Testis (tissue), 3 donors: Measurements from ENCODE around the gene NCKAP5. TPM values are rescaled to one million over a fixed set of nuclear protein-coding genes. Genes with fewer than 3 reads are reported as not detected.

Experiments
- DNase-seq: peaks from one replicate; pipeline ENCODE4 v3.0.0-alpha.2; 2019
- H3K27ac ChIP-seq, 2 donors: fragments of 200-600 bp; sonication (generic); one replicate each; pipeline ENCODE4 v1.5.1; 2019
- H3K27me3 ChIP-seq: fragments of 200-600 bp; sonication (generic); one replicate; pipeline ENCODE4 v1.5.1; 2019
- H3K36me3 ChIP-seq: fragments of 200-600 bp; sonication (generic); one replicate; pipeline ENCODE4 v1.5.1; 2017; ENCODE audit warnings: low read depth; ENCODE audit errors: missing control alignments
- H3K4me1 ChIP-seq: fragments of 200-600 bp; sonication (generic); one replicate; pipeline ENCODE4 v1.5.1; 2019
- H3K4me3 ChIP-seq, 2 donors: fragments of 200-600 bp; sonication (generic); one replicate each; pipeline ENCODE4 v1.5.1; 2017 to 2019
- H3K9me3 ChIP-seq: fragments of 200-600 bp; sonication (generic); one replicate; pipeline ENCODE4 v1.5.1; 2017
- POLR2A ChIP-seq: fragments of 450-650 bp; IDR thresholded peaks from one replicate; pipeline ENCODE4 v1.6.1; 2017; ENCODE audit warnings: antibody characterized with exemption, mild to moderate bottlenecking, moderate library complexity
- WGBS, 2 donors: methylation state at CpG; one replicate each; pipeline ENCODE4 v1.1.5; 2018; 5-methylcytosine and 5-hydroxymethylcytosine counted together
- intact Hi-C: fragments of 100-400 bp; cut with DNase I; formaldehyde crosslinking; loops from one replicate; pipeline ENCODE4 v1.15.1; 2023; ENCODE audit warnings: low total_unique reads
- polyA plus RNA-seq: library from polyadenylated mRNA; stranded (reverse); fragments of 350-450 nt; fragmentation: Illumina TruSeq; extraction: RNeasy Lipid Tissue Mini Kit (QIAGEN cat#74804); gene quantifications from one replicate; pipeline ENCODE4 v1.2.3, GENCODE V29; 2014; ENCODE audit warnings: low read depth, low replicate concordance; ENCODE audit not compliant: insufficient read depth
- total RNA-seq, 2 donors: library from RNA; depleted of rRNA; stranded (reverse); fragments of >200 nt; gene quantifications; one replicate each; pipeline ENCODE4 v1.2.3, GENCODE V29; 2016
- TF ChIP-seq, protein P1 (sequence below), 3 experiments: fragments of 450-650 bp in 2 of 3; fragments of 200-600 bp in 1 of 3; sonication (generic) in 1 of 3; IDR thresholded peaks; one replicate each; pipeline ENCODE4 v1.5.1; 2016 to 2019; ENCODE audit warnings: antibody characterized with exemption in 3 of 3, mild to moderate bottlenecking in 2 of 3, moderate library complexity in 1 of 3

The NCKAP5 gene
- total and polyA plus RNA-seq, 3 donors from 2014 or later: 3.0 to 7.6 (median 6.3) TPM

DNA sequence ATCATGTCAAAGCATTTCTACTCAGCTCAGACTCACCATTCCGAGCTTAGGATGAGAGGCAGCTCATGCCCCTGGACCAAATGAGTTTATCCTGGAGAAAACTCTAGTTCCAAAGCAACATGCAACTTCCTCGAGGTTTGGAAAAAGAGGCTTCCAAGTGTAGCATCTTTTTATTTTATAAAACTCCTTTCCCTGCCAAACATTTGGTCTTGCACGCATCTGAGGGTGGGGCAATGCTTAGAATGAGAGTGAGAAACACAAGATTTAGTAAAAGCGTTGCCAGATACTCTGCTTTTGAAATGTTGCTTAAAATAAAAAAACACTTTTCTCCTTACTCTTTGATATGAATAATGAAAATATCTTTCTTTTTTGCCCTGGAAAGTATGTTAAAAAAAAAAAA lies 151.5 kb downstream of the NCKAP5 start:
- Histone ChIP-seq H3K27ac (peak overlapping the region in 1 of 2 donors; percentile 25), H3K4me3 (no peak overlapping the region), H3K4me1 (peaks cover 4% of the 10 kb centered on the region), H3K9me3 (no peaks in the 10 kb centered on the region), H3K27me3 (no peaks in the 10 kb centered on the region), H3K36me3 (no peaks in the 10 kb centered on the region)
- WGBS, 2 donors: 48 to 60% methylated on average over 4 of the region's 4 CpGs
- intact Hi-C loops: no loop called here
- TF ChIP-seq POLR2A: no peak
- TF ChIP-seq, protein P1, sequence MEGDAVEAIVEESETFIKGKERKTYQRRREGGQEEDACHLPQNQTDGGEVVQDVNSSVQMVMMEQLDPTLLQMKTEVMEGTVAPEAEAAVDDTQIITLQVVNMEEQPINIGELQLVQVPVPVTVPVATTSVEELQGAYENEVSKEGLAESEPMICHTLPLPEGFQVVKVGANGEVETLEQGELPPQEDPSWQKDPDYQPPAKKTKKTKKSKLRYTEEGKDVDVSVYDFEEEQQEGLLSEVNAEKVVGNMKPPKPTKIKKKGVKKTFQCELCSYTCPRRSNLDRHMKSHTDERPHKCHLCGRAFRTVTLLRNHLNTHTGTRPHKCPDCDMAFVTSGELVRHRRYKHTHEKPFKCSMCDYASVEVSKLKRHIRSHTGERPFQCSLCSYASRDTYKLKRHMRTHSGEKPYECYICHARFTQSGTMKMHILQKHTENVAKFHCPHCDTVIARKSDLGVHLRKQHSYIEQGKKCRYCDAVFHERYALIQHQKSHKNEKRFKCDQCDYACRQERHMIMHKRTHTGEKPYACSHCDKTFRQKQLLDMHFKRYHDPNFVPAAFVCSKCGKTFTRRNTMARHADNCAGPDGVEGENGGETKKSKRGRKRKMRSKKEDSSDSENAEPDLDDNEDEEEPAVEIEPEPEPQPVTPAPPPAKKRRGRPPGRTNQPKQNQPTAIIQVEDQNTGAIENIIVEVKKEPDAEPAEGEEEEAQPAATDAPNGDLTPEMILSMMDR (IDR thresholded peaks at IDR 0.05): no peak
- DNase-seq: no peak

DNA sequence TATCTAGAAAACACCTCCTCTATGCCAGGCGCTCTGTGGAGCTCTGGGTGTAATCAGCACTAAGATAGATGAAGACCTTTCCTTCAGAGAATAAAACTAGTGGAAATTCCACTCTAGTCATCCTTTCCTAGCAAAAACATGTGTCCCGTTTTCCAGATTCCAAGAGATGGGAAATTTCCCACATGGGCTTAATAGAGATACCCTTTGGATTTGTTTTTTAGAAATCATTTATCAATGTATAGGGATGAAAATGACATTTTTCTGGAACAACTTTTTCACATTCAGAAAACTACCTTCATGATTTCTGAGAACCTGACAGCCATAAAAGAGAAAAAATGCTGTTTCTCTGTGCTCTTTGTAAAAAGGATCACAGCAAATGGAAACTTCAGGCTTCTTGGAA lies 152.1 kb downstream of the NCKAP5 start:
- Histone ChIP-seq H3K9me3 (no peaks in the 10 kb centered on the region), H3K4me1 (peaks cover 4% of the 10 kb centered on the region), H3K4me3 (no peak overlapping the region), H3K27ac (peak overlapping the region in 1 of 2 donors; percentile 25), H3K27me3 (no peaks in the 10 kb centered on the region), H3K36me3 (no peaks in the 10 kb centered on the region)
- 69 to 80% methylated on average over 2 of the region's 2 CpGs for WGBS, 2 donors
- no peak for DNase-seq
- intact Hi-C loops: no loop called here
- TF ChIP-seq, protein P1 (IDR thresholded peaks at IDR 0.05): no peak
- TF ChIP-seq POLR2A: no peak

DNA sequence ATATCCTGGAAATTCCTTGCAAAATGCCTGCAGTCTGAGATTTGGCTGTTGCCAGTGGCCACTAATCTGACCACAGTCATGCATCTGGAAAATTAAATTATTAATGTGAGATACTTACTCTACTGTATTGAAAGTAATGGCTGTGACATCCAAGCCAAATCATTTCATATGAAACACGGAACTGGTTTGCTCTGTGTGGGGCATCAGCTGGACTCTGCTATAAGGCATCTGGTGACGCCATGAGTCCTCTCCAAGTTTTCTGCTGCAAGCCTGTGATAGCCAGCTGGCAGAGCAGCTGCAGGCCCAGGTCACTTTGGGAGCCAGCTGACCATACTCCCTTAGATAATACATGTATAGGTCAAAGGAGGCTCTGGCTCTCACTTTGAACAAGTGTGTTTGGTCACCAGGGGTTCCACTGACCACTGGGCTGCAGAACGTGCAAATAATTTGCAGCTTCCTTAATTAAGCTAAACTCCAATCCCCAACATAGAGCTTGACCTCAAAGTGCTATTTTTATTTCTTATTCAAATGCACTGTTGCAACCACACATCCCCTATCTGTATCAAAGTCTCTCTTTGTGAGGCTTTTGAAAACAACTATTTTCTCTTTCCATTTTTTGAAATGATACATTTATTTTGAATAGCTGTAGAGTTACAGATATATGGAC lies 152.9 kb downstream of the NCKAP5 start:
- H3K9me3 ChIP-seq: no peaks in the 10 kb centered on the region
- no peaks in the 10 kb centered on the region for H3K27me3 ChIP-seq
- DNase-seq: no peak
- 57 to 72% methylated on average over 1 to 3 of the region's 3 CpGs for WGBS, 2 donors
- TF ChIP-seq, protein P1 (IDR thresholded peaks at IDR 0.05): no peak
- TF ChIP-seq POLR2A: no peak
- intact Hi-C loops: no loop called here
- H3K36me3 ChIP-seq: no peaks in the 10 kb centered on the region
- H3K4me3 ChIP-seq: no peak overlapping the region
- H3K4me1 ChIP-seq: peaks cover 4% of the 10 kb centered on the region
- H3K27ac ChIP-seq: no peak overlapping the region

DNA sequence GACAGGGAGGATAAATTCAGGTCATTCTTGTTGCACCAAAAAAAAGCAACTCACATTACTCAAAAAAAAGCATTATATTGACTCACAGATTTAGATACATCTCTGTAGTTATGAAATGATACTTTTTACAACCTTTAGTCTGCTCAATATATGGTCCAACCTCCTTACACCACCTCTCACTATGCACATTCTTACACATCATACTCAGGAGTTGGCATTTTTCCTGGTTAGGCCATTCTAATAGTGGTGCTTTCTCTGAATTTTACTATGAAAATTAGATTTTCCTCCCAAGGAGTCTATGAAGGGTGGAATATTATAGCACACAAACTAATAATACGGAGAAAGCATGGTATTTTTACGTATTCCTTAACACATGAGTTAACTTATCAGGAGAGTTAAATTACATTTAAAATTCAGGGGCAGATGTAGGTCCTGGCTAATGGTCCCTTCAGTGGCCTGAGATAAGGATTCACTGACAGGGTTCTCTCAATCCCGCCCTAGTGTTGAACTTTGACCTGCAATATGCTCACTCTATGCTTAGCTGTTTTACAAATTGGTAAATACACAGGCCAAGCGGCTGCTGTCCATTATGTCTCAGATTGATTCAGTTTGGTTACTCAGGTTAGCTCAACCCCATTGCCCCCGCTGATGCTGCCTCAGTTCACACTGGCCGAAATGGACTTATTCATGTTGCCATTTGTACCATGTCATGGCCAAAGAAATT lies 153.6 kb downstream of the NCKAP5 start:
- no peaks in the 10 kb centered on the region for H3K9me3 ChIP-seq
- DNase-seq: no peak

More for the DNA sequence above, 153.6 kb downstream of the NCKAP5 start:
- H3K27me3 ChIP-seq: no peaks in the 10 kb centered on the region
- no peak overlapping the region for H3K27ac ChIP-seq
- 91 to 92% methylated on average over 6 of the region's 6 CpGs for WGBS, 2 donors
- intact Hi-C loops: no loop called here
- H3K4me1 ChIP-seq: peaks cover 4% of the 10 kb centered on the region
- TF ChIP-seq POLR2A: no peak
- TF ChIP-seq, protein P1 (IDR thresholded peaks at IDR 0.05): no peak
- no peak overlapping the region for H3K4me3 ChIP-seq
- no peaks in the 10 kb centered on the region for H3K36me3 ChIP-seq
